Activated naive CD4-positive, alpha-beta T cell treated with anti-CD3 and anti-CD28 coated beads, Interleukin-2, amount 50 U/mL, for 72 hours (primary cell): ENCODE data around the gene ZNF419. TPM values are rescaled to one million over a fixed set of nuclear protein-coding genes. Genes with fewer than 3 reads are reported as not detected.
"Not testable (repeated sequence)": the region's sequence is repeated elsewhere in the genome, so short reads cannot be mapped to it uniquely, and the experiment has no call there.

Experiments
- ATAC-seq, 2 donors: fragments of 150-1000 bp; cut with Tn5 transposase; 2 replicates each; pipeline ENCODE4 v1.10.0; 2021; ENCODE audit warnings: mild to moderate bottlenecking in 2 of 2, moderate library complexity in 2 of 2
- DNase-seq, 2 donors: peaks; one replicate each; pipeline ENCODE4 v3.0.0; 2021 to 2022; ENCODE audit warnings: low spot score in 2 of 2
- H3K27ac Mint-ChIP-seq, 2 donors: one replicate each; pipeline ENCODE4 v1.8.0; 2022; ENCODE audit warnings: mild to moderate bottlenecking in 2 of 2, mixed read lengths in 2 of 2
- H3K36me3 Mint-ChIP-seq, 2 donors: one replicate each; pipeline ENCODE4 v1.8.0; 2022; ENCODE audit warnings: mixed read lengths in 2 of 2
- H3K9me3 Mint-ChIP-seq, 2 donors: one replicate each; pipeline ENCODE4 v1.8.0; 2022; ENCODE audit warnings: mixed read lengths in 2 of 2
- total RNA-seq, 2 donors: library from RNA; stranded (reverse); gene quantifications; one replicate each; pipeline ENCODE4 v1.2.3, GENCODE V29; 2022

Gene ZNF419
- total RNA-seq, 2 donors from 2014 or later, result 3.7 to 6.8 TPM

GRCh38 chr19:57506163-57506562 is 18.6 kb downstream of the ZNF419 start:
- no peak for ATAC-seq
- Mint-ChIP-seq H3K36me3 (peaks cover 85 to 91% of the 10 kb centered on the region in 2 donors), H3K9me3 (peaks cover 35 to 58% of the 10 kb centered on the region in 2 donors), H3K27ac (no peak overlapping the region)
- DNase-seq, result no peak

DNA sequence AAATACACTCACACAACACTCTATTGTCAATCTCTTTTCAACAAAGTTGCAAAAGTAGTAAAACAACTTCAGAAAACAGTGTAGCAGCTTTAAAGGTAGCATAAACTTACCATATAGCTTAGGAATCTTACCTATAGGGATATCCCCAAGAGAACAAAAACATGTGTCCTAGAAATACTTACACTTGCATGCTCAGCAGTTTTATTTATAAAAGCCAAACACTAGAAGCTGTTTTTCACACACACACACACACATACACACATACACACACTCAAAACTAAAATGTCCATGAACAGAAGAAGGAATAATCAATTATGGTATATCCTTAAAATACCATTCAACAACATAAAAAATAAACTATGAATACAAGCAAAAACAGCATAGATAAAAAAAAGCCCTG is 23.9 kb downstream of the ZNF419 start:
- H3K27ac Mint-ChIP-seq, result no peak overlapping the region
- peaks cover 73 to 77% of the 10 kb centered on the region in 2 donors for H3K36me3 Mint-ChIP-seq
- H3K9me3 Mint-ChIP-seq, result peaks cover 38 to 45% of the 10 kb centered on the region in 2 donors
- no peak for ATAC-seq
- DNase-seq, result no peak

DNA sequence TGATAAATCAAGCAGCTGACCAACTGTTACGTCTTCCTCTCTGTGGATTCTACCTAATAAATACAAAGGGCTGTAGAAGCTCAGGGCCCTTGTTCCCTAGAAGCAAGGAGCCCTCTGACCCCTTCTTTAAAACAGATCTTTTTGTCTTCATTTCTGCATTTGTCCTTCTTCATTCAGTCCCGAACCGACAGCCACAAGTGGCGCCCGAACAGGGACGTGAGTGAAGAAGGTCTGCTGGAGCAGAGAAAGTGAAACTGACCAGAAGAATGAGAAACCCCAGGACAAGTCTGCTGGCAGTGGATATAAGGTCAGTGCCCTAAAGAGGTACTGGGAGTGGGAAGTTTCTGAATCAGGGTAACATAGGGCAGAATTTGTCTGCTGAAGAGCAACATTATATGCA is 25.3 kb downstream of the ZNF419 start:
- DNase-seq, result peak in 1 of 2 donors; percentile 12
- no peak for ATAC-seq
- H3K36me3 Mint-ChIP-seq, result peaks cover 73 to 77% of the 10 kb centered on the region in 2 donors
- peaks cover 40 to 44% of the 10 kb centered on the region in 2 donors for H3K9me3 Mint-ChIP-seq
- no peak overlapping the region for H3K27ac Mint-ChIP-seq

- Mint-ChIP-seq H3K9me3 (peaks cover 38 to 39% of the 10 kb centered on the region in 2 donors), H3K36me3 (peaks cover 62 to 66% of the 10 kb centered on the region in 2 donors), H3K27ac (no peak overlapping the region)
- ATAC-seq (no peak), DNase-seq (no peak)
Observed at GRCh38 chr19:57515255-57515654, 27.7 kb downstream of the ZNF419 start.

DNA sequence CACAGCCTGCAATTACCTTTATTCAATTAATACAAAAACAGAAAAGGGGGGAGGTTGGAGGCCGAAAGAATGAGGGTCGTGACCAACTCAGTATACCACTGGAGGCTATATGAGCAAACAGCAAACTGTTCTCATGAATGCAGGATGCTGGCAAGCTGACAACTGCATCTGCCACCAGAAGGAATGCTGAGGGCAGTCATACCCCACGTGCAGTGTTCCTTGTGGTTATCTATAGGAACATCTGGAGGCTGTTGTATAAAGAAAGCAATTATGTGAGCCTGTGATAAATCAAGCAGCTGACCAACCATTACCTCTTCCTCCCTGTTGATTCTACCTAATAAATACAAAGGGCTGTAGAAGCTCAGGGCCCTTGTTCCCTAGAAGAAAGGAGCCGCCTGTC is 30.5 kb downstream of the ZNF419 start:
- Mint-ChIP-seq H3K9me3 (peaks cover 38 to 40% of the 10 kb centered on the region in 2 donors), H3K36me3 (peaks cover 62 to 65% of the 10 kb centered on the region in 2 donors)
- ATAC-seq, DNase-seq, H3K27ac Mint-ChIP-seq: not testable (repeated sequence)

- peak within 1 kb of the TSS; percentile 67 to 94 for H3K27ac Mint-ChIP-seq
- peaks cover 50 to 56% of the 10 kb centered on the region in 2 donors for H3K36me3 Mint-ChIP-seq
- peaks cover 17 to 39% of the 10 kb centered on the region in 2 donors for H3K9me3 Mint-ChIP-seq
- ATAC-seq, result peak; percentile 100
- peak; percentile 86 to 90 for DNase-seq
Observed at GRCh38 chr19:57527136-57527881, 39.8 kb downstream of the ZNF419 start, which contains the start of gene ZNF549. ZNF549 (plus strand) TSS chr19:57527356; CDS start chr19:57527574, 218 bp downstream.

DNA sequence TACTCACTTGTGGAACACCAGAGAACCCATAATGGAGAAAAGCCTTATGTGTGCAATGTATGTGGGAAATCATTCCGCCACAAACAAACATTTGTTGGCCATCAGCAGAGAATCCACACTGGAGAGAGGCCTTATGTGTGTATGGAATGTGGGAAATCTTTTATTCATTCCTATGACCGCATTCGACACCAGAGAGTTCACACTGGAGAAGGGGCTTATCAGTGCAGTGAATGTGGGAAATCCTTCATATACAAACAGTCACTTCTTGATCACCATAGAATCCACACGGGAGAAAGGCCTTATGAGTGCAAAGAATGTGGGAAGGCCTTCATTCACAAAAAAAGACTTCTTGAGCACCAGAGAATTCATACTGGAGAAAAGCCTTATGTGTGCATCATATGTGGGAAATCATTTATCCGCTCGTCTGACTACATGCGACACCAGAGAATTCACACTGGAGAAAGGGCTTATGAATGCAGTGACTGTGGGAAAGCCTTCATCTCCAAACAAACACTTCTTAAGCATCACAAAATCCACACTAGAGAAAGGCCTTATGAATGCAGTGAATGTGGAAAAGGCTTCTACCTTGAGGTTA is 50.5 kb downstream of the ZNF419 start:
- Mint-ChIP-seq H3K27ac (no peak overlapping the region), H3K36me3 (peaks cover 94 to 96% of the 10 kb centered on the region in 2 donors), H3K9me3 (peaks cover 66 to 74% of the 10 kb centered on the region in 2 donors)
- DNase-seq, result no peak
- no peak for ATAC-seq

Other genes starting within 250 kb of the ZNF419 start
- 10 to 100 TPM in 1 of 2 donors, 1 to 10 TPM in 1; 8.9 to 21.5 TPM for gene ZNF805, start 247.1 kb upstream of the ZNF419 start, total RNA-seq
- gene ZNF460, start 207.3 kb upstream of the ZNF419 start, total RNA-seq, result 10 to 100 TPM; 66.0 to 80.4 TPM
- 1 to 10 TPM; 3.4 to 7.0 TPM for gene ZNF543, start 167.3 kb upstream of the ZNF419 start, total RNA-seq
- gene ZNF304, start 136.5 kb upstream of the ZNF419 start, total RNA-seq, result 1 to 10 TPM; 3.5 to 6.5 TPM
- 1 to 10 TPM; 3.8 to 5.9 TPM for gene TRAPPC2B, start 124.2 kb upstream of the ZNF419 start, total RNA-seq
- 1 to 10 TPM in 1 of 2 donors, under 1 TPM in 1; 0.61 to 2.7 TPM for gene ZNF547, start 124.2 kb upstream of the ZNF419 start, total RNA-seq
- gene ZNF548, start 97.9 kb upstream of the ZNF419 start, total RNA-seq, result 10 to 100 TPM; 22.8 to 31.5 TPM
- gene ZNF17, start 76.6 kb upstream of the ZNF419 start, total RNA-seq, result 1 to 10 TPM; 8.0 to 9.1 TPM
- 10 to 100 TPM; 11.8 to 15.9 TPM for gene ZNF749, start 52.4 kb upstream of the ZNF419 start, total RNA-seq
- under 1 TPM; 0.14 to 0.36 TPM for gene VN1R1, start 30.6 kb upstream of the ZNF419 start, total RNA-seq
- 1 to 10 TPM; 4.1 to 7.8 TPM for gene ZNF772, start 10.2 kb upstream of the ZNF419 start, total RNA-seq
- gene ZNF773, start 12.2 kb downstream of the ZNF419 start, total RNA-seq, result 1 to 10 TPM; 4.2 to 7.0 TPM
- gene ZNF549, start 39.6 kb downstream of the ZNF419 start, total RNA-seq, result 1 to 10 TPM; 3.7 to 3.9 TPM
- gene ZNF550, start 72.1 kb downstream of the ZNF419 start, total RNA-seq, result 10 to 100 TPM in 1 of 2 donors, 1 to 10 TPM in 1; 6.4 to 14.4 TPM
- gene ZNF416, start 91.2 kb downstream of the ZNF419 start, total RNA-seq, result 1 to 10 TPM; 2.0 to 2.5 TPM
- 1 to 10 TPM; 2.4 to 5.6 TPM for gene ZIK1, start 96.4 kb downstream of the ZNF419 start, total RNA-seq
- 1 to 10 TPM; 3.9 to 5.4 TPM for gene ZNF530, start 112.1 kb downstream of the ZNF419 start, total RNA-seq
- gene ZNF134, start 126.5 kb downstream of the ZNF419 start, total RNA-seq, result 1 to 10 TPM; 4.2 to 6.7 TPM
- 10 to 100 TPM in 1 of 2 donors, 1 to 10 TPM in 1; 9.8 to 12.0 TPM for gene ZNF211, start 145.4 kb downstream of the ZNF419 start, total RNA-seq
- under 1 TPM in 1 of 2 donors, not detected in 1; 0.18 TPM for gene ZSCAN4, start 181.2 kb downstream of the ZNF419 start, total RNA-seq
- gene ZNF551, start 194.2 kb downstream of the ZNF419 start, total RNA-seq, result 1 to 10 TPM; 4.8 to 9.6 TPM
- 1 to 10 TPM in 1 of 2 donors, under 1 TPM in 1; 0.62 to 2.1 TPM for gene ZNF154, start 221.5 kb downstream of the ZNF419 start, total RNA-seq
- 1 to 10 TPM; 7.1 to 7.5 TPM for gene ZNF671, start 239.9 kb downstream of the ZNF419 start, total RNA-seq